ENCODE results near the gene MYO18A.
"Not testable (repeated sequence)": the region's sequence is repeated elsewhere in the genome, so short reads cannot be mapped to it uniquely, and the experiment has no call there.

Gene MYO18A

GRCh38 chr17:29155227-29155965, 24.8 kb downstream of the MYO18A start:
- Histone ChIP-seq H3K4me1 (no peaks in the 10 kb centered on the region), H3K36me3 (replicated peaks) (no peaks in the 10 kb centered on the region), H3K27me3 (ENCODE audit: low read depth) (no peaks in the 10 kb centered on the region), H3K4me3 (no peak overlapping the region), H3K9me3 (no peaks in the 10 kb centered on the region)
- in situ Hi-C loops (cut with MboI; ENCODE audit: low sequenced_read_pairs): no loop called here
- DNase-seq (ENCODE audit: low spot score in 2 of 2): no peak

GRCh38 chr17:29154516-29155226, 25.5 kb downstream of the MYO18A start:
- H3K9me3 ChIP-seq: no peaks in the 10 kb centered on the region
- no peak for DNase-seq (ENCODE audit: low spot score in 2 of 2)
- no peaks in the 10 kb centered on the region for H3K4me1 ChIP-seq
- no peak overlapping the region for H3K4me3 ChIP-seq
- in situ Hi-C loops (cut with MboI; ENCODE audit: low sequenced_read_pairs): no loop called here
- H3K36me3 ChIP-seq (replicated peaks): no peaks in the 10 kb centered on the region
- H3K27me3 ChIP-seq (ENCODE audit: low read depth): no peaks in the 10 kb centered on the region

GRCh38 chr17:29151567-29151966, 28.6 kb downstream of the MYO18A start:
- Histone ChIP-seq H3K4me3 (no peak overlapping the region), H3K9me3 (no peaks in the 10 kb centered on the region), H3K4me1 (peaks cover 10% of the 10 kb centered on the region), H3K36me3 (replicated peaks) (no peaks in the 10 kb centered on the region), H3K27me3 (ENCODE audit: low read depth) (no peaks in the 10 kb centered on the region)
- in situ Hi-C loops (cut with MboI; ENCODE audit: low sequenced_read_pairs): no loop called here
- DNase-seq (ENCODE audit: low spot score in 2 of 2): peak in 1 of 2 experiments; percentile 44

- no peaks in the 10 kb centered on the region for H3K36me3 ChIP-seq (replicated peaks)
- H3K9me3 ChIP-seq: no peaks in the 10 kb centered on the region
- in situ Hi-C loops (cut with MboI; ENCODE audit: low sequenced_read_pairs): no loop called here
- DNase-seq (ENCODE audit: low spot score in 2 of 2): no peak
- H3K4me1 ChIP-seq: peaks cover 10% of the 10 kb centered on the region
- no peak overlapping the region for H3K4me3 ChIP-seq
- H3K27me3 ChIP-seq (ENCODE audit: low read depth): no peaks in the 10 kb centered on the region
Measured at GRCh38 chr17:29150161-29150560, 30.0 kb downstream of the MYO18A start.

- H3K36me3 ChIP-seq (replicated peaks): no peaks in the 10 kb centered on the region
- in situ Hi-C loops (cut with MboI; ENCODE audit: low sequenced_read_pairs): no loop called here
- peaks cover 10% of the 10 kb centered on the region for H3K4me1 ChIP-seq
- no peak for DNase-seq (ENCODE audit: low spot score in 2 of 2)
- H3K27me3 ChIP-seq (ENCODE audit: low read depth): no peaks in the 10 kb centered on the region
- H3K4me3 ChIP-seq: peak overlapping the region; percentile 30
- H3K9me3 ChIP-seq: no peaks in the 10 kb centered on the region
Measured at GRCh38 chr17:29149431-29150064, 30.6 kb downstream of the MYO18A start.

GRCh38 chr17:29148790-29149430, 31.3 kb downstream of the MYO18A start:
- Histone ChIP-seq H3K4me1 (peaks cover 10% of the 10 kb centered on the region), H3K9me3 (no peaks in the 10 kb centered on the region), H3K36me3 (replicated peaks) (no peaks in the 10 kb centered on the region), H3K27me3 (ENCODE audit: low read depth) (no peaks in the 10 kb centered on the region), H3K4me3 (peak overlapping the region; percentile 30)
- DNase-seq (ENCODE audit: low spot score in 2 of 2): peak; percentile 94 to 97
- in situ Hi-C loops (cut with MboI; ENCODE audit: low sequenced_read_pairs): no loop called here

- Histone ChIP-seq H3K36me3 (replicated peaks) (no peaks in the 10 kb centered on the region), H3K4me1 (peaks cover 10% of the 10 kb centered on the region), H3K4me3 (peak overlapping the region; percentile 6; the same call in 1 of the 2 replicates), H3K27me3 (ENCODE audit: low read depth) (no peaks in the 10 kb centered on the region), H3K9me3 (no peaks in the 10 kb centered on the region)
- no peak for DNase-seq (ENCODE audit: low spot score in 2 of 2)
- in situ Hi-C loops (cut with MboI; ENCODE audit: low sequenced_read_pairs): no loop called here
Measured at GRCh38 chr17:29148257-29148789, 31.9 kb downstream of the MYO18A start.

GRCh38 chr17:29147682-29148081, 32.5 kb downstream of the MYO18A start:
- H3K27me3 ChIP-seq (ENCODE audit: low read depth): no peaks in the 10 kb centered on the region
- DNase-seq (ENCODE audit: low spot score in 2 of 2): no peak
- H3K9me3 ChIP-seq: no peaks in the 10 kb centered on the region
- no peaks in the 10 kb centered on the region for H3K36me3 ChIP-seq (replicated peaks)
- no peak overlapping the region for H3K4me3 ChIP-seq
- in situ Hi-C loops (cut with MboI; ENCODE audit: low sequenced_read_pairs): no loop called here
- H3K4me1 ChIP-seq: peaks cover 10% of the 10 kb centered on the region

- DNase-seq (ENCODE audit: low spot score in 2 of 2); H3K4me3 ChIP-seq; H3K27me3 ChIP-seq (ENCODE audit: low read depth); H3K9me3 ChIP-seq; H3K36me3 ChIP-seq (replicated peaks); in situ Hi-C loops (cut with MboI; ENCODE audit: low sequenced_read_pairs): not testable (repeated sequence)
- peaks cover 10% of the 10 kb centered on the region for H3K4me1 ChIP-seq
Measured at GRCh38 chr17:29147228-29147627, 33.0 kb downstream of the MYO18A start.

- H3K9me3 ChIP-seq: no peaks in the 10 kb centered on the region
- in situ Hi-C loops (cut with MboI; ENCODE audit: low sequenced_read_pairs): no loop called here
- peaks cover 10% of the 10 kb centered on the region for H3K4me1 ChIP-seq
- no peaks in the 10 kb centered on the region for H3K27me3 ChIP-seq (ENCODE audit: low read depth)
- H3K4me3 ChIP-seq: no peak overlapping the region
- H3K36me3 ChIP-seq (replicated peaks): no peaks in the 10 kb centered on the region
- no peak for DNase-seq (ENCODE audit: low spot score in 2 of 2)
Measured at GRCh38 chr17:29146369-29146972, 33.7 kb downstream of the MYO18A start.

- Histone ChIP-seq H3K27me3 (ENCODE audit: low read depth) (no peaks in the 10 kb centered on the region), H3K4me1 (peaks cover 11% of the 10 kb centered on the region), H3K36me3 (replicated peaks) (no peaks in the 10 kb centered on the region), H3K4me3 (no peak overlapping the region), H3K9me3 (no peaks in the 10 kb centered on the region)
- peak; percentile 58 to 67 for DNase-seq (ENCODE audit: low spot score in 2 of 2)
- in situ Hi-C loops (cut with MboI; ENCODE audit: low sequenced_read_pairs): no loop called here
Measured at GRCh38 chr17:29145289-29146073, 34.7 kb downstream of the MYO18A start.

- Histone ChIP-seq H3K4me3 (no peak overlapping the region), H3K36me3 (replicated peaks) (no peaks in the 10 kb centered on the region), H3K4me1 (peaks cover 12% of the 10 kb centered on the region), H3K9me3 (no peaks in the 10 kb centered on the region), H3K27me3 (ENCODE audit: low read depth) (no peaks in the 10 kb centered on the region)
- peak; percentile 4 to 41 for DNase-seq (ENCODE audit: low spot score in 2 of 2)
- in situ Hi-C loops (cut with MboI; ENCODE audit: low sequenced_read_pairs): no loop called here
Measured at GRCh38 chr17:29143894-29144293, 36.3 kb downstream of the MYO18A start.

GRCh38 chr17:29141514-29141876, 38.7 kb downstream of the MYO18A start:
- H3K4me3 ChIP-seq: no peak overlapping the region
- no peak for DNase-seq (ENCODE audit: low spot score in 2 of 2)
- in situ Hi-C loops (cut with MboI; ENCODE audit: low sequenced_read_pairs): no loop called here

More at GRCh38 chr17:29141514-29141876, 38.7 kb downstream of the MYO18A start:
- Histone ChIP-seq H3K36me3 (replicated peaks) (no peaks in the 10 kb centered on the region), H3K27me3 (ENCODE audit: low read depth) (no peaks in the 10 kb centered on the region), H3K4me1 (peaks cover 7% of the 10 kb centered on the region; the same call in 1 of the 2 replicates), H3K9me3 (no peaks in the 10 kb centered on the region)
